ENCODE results near the gene EXOC3L4. TPM values are rescaled to one million over a fixed set of nuclear protein-coding genes. Genes with fewer than 3 reads are reported as not detected.
"Not testable (repeated sequence)": the region's sequence is repeated elsewhere in the genome, so short reads cannot be mapped to it uniquely, and the experiment has no call there.

Gene EXOC3L4
- total RNA-seq, 2 donors from 2014 or later, result 0.66 to 1.8 TPM

DNA sequence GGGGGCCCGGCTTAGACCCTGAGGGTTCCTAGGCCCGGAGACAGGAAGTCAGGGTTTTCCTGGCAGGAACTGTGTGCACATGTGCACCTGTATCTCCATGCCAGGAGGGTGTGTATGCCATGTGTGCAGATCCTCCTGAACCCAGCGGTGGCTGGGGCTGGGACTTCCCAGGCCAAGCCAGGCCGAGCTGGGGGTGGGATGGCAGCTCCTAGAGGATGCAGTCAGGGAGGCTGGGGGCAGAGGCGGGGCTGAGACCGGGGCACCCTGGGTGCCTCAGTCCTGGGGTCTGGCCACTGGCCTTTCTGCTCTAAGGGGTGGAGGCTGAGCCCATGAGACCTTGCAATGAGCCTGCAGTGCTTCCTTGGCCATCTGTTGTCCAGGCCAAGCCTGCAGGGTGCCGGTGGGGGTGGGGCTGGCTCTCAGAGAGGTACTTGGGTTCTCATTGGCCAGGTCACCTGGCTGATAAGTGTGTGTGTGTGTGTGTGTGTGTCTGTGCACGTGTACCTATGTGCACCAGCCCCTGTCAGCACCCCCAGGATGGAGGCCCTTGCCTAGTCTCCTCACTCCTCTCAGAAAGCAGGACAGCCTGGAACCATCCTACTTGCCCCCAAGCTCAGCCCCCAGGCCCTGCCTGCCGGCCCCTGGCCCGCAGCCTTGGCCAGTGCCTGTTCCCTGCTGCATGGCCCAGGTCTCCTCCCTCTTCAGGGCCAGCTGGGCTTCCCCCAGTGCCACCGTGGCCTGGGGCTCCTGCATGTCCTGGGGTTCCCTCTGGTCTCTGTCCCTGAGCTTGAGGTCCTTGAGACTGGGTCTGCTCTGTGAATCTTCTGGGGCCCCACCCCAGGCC lies 18.1 kb downstream of the EXOC3L4 start:
- Histone ChIP-seq H3K9me3 (no peaks in the 10 kb centered on the region), H3K4me3 (no peak overlapping the region), H3K27me3 (no peaks in the 10 kb centered on the region), H3K36me3 (replicated peaks in 1 of 2; ENCODE audit: insufficient read depth in 1 of 2, low read depth in 2 of 2) (no peaks in the 10 kb centered on the region), H3K27ac (peak overlapping the region in 3 of 4 donors; percentile 61 to 82 (median 72)), H3K4me1 (peaks cover 43% of the 10 kb centered on the region)
- ATAC-seq (no peak), DNase-seq (no peak)
- intact Hi-C loops (cut with DNase I), result loop anchor here (5.0 kb wide), 1 partner anchor 65 kb away; no protein-coding TSS in a partner anchor
- TF ChIP-seq, protein P1, sequence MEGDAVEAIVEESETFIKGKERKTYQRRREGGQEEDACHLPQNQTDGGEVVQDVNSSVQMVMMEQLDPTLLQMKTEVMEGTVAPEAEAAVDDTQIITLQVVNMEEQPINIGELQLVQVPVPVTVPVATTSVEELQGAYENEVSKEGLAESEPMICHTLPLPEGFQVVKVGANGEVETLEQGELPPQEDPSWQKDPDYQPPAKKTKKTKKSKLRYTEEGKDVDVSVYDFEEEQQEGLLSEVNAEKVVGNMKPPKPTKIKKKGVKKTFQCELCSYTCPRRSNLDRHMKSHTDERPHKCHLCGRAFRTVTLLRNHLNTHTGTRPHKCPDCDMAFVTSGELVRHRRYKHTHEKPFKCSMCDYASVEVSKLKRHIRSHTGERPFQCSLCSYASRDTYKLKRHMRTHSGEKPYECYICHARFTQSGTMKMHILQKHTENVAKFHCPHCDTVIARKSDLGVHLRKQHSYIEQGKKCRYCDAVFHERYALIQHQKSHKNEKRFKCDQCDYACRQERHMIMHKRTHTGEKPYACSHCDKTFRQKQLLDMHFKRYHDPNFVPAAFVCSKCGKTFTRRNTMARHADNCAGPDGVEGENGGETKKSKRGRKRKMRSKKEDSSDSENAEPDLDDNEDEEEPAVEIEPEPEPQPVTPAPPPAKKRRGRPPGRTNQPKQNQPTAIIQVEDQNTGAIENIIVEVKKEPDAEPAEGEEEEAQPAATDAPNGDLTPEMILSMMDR (IDR thresholded peaks at IDR 0.05), result no peak
- TF ChIP-seq POLR2A (IDR thresholded peaks at IDR 0.05), result no peak
- 51 to 53% methylated on average over 7 to 10 of the region's 11 CpGs for WGBS, 2 donors

DNA sequence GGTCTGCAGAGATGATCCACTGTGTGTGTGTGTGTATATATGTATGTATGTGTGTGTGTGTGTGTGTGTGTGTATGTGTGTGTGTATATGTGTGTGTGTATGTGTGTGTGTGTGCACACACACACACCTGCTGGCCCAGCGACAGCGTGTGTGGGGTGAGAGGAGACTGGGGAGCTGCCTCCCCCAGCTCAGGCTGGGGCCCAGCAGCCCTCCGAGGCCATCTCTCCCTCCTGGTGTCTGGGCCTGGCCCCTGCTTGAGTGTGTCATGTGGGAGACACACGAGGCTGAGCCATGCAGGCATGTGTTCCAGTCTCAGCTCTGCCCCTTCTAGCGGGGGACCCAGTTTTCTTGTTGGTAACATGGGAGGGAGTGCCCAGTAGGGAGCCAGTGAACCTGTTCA lies 18.8 kb downstream of the EXOC3L4 start:
- Histone ChIP-seq H3K9me3 (no peaks in the 10 kb centered on the region), H3K27me3 (no peaks in the 10 kb centered on the region), H3K27ac (no peak overlapping the region), H3K36me3 (replicated peaks in 1 of 2; ENCODE audit: insufficient read depth in 1 of 2, low read depth in 2 of 2) (no peaks in the 10 kb centered on the region), H3K4me3 (no peak overlapping the region), H3K4me1 (peaks cover 42% of the 10 kb centered on the region)
- ATAC-seq, result no peak
- WGBS, 2 donors, result 75 to 100% methylated on average over 2 to 5 of the region's 5 CpGs
- DNase-seq, result no peak
- no peak for TF ChIP-seq POLR2A (IDR thresholded peaks at IDR 0.05)
- TF ChIP-seq, protein P1 (IDR thresholded peaks at IDR 0.05), result no peak
- intact Hi-C loops (cut with DNase I), result loop anchor here (5.0 kb wide), 1 partner anchor 64 kb away; no protein-coding TSS in a partner anchor

DNA sequence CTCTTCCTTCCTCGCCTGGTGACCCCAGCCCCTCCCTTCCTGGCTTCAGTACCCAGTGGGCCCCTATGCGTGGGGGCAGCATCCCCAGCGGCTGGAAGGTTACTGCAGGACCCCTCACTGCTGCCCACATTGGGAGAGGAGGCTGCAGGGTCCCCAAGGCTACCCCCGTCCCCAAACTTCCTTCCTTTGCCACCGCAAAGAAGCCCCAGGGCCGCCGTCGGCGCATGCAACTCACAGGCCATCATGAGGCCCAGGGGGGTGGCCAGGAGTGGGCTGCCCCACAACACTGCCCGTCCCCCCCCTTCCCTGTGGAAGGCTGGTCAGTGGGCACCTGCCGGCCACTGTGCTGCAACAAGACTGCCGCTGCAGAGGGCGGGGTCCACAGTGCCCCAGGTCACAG lies 19.2 kb downstream of the EXOC3L4 start:
- DNase-seq (no peak), ATAC-seq (no peak)
- Histone ChIP-seq H3K4me3 (no peak overlapping the region), H3K36me3 (replicated peaks in 1 of 2; ENCODE audit: insufficient read depth in 1 of 2, low read depth in 2 of 2) (no peaks in the 10 kb centered on the region), H3K4me1 (peaks cover 40% of the 10 kb centered on the region), H3K27ac (no peak overlapping the region), H3K9me3 (no peaks in the 10 kb centered on the region), H3K27me3 (no peaks in the 10 kb centered on the region)
- intact Hi-C loops (cut with DNase I), result loop anchor here (5.0 kb wide), 1 partner anchor 64 kb away; no protein-coding TSS in a partner anchor
- 81% methylated on average over 12 of the region's 13 CpGs; no CpG with 5 or more reads in 1 of the 2 donors for WGBS, 2 donors
- TF ChIP-seq, protein P1 (IDR thresholded peaks at IDR 0.05), result no peak
- no peak for TF ChIP-seq POLR2A (IDR thresholded peaks at IDR 0.05)

DNA sequence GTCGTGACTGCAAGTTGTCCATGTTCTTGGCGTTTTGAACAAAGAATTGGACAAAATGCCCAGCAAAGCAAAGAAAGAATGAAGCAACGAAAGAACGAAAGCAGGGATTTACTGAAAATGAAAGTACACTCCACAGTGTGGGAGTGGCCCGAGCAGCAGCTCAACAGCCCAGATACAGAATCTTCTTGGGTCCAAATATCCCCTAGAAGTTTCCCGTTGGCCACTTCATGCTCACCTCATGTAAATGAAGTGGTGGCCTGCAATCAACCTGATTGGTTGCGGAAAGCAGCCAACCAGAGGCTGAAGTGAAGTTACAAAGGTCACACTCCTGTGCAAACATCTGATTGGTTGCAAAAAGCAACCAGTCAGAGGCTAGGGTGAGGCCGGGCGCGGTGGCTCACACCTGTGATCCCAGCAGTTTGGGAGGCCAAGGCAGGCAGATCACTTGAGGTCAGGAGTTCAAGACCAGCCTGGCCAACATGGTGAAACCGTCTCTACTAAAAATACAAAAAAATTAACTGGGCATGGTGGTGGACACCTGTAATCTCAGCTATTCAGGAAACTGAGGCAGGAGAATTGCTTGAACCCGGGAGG lies 20.7 kb downstream of the EXOC3L4 start:
- H3K36me3 ChIP-seq (replicated peaks in 1 of 2; ENCODE audit: insufficient read depth in 1 of 2, low read depth in 2 of 2); H3K4me3 ChIP-seq; H3K9me3 ChIP-seq; H3K27me3 ChIP-seq; DNase-seq; intact Hi-C loops (cut with DNase I); ATAC-seq: not testable (repeated sequence)
- H3K27ac ChIP-seq, result peak overlapping the region in 1 of 4 donors; percentile 44
- 72 to 81% methylated on average over 12 of the region's 12 CpGs for WGBS, 2 donors
- H3K4me1 ChIP-seq, result peaks cover 33% of the 10 kb centered on the region

DNA sequence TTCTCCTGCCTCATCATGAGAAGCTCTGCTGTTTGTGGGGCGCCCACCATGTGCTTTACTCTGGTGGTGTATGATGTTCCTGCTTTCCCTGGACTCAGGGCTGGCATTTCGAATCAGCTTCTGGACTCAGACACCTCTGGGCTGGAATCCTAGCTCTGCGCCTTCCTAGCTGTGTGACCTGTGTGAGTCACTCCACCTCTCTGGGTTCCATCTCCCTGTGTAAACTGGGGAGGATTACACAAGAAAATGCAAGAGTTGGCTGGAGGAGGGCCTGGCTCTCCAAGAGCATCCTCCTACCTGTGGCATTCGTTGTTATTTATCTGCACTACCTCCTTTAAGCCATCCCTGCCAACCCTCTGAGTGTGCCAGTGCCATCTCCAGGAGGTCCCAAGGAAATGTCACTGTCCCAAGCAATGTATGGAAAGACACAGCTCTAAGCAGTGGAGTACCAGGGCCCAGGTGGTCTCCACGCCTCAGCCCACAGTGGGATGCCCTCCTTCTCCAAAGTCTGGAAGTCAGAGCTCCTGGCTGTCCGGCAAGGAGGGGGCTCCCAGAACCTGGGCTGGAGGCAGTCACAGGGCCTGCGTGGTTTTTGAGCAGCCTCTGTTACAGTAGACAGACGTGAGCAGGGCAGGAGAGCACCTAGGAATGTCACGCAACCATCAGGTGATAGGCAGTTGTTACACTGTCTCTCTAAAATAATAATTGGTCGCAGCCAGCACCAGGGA lies 21.5 kb downstream of the EXOC3L4 start:
- no peak overlapping the region for H3K27ac ChIP-seq
- no peak for TF ChIP-seq POLR2A (IDR thresholded peaks at IDR 0.05)
- TF ChIP-seq, protein P1 (IDR thresholded peaks at IDR 0.05), result no peak
- intact Hi-C loops (cut with DNase I), result no loop called here
- 82 to 87% methylated on average over 10 of the region's 10 CpGs for WGBS, 2 donors
- no peaks in the 10 kb centered on the region for H3K27me3 ChIP-seq
- ATAC-seq (no peak), DNase-seq (no peak)
- H3K36me3 ChIP-seq (replicated peaks in 1 of 2; ENCODE audit: insufficient read depth in 1 of 2, low read depth in 2 of 2), result no peaks in the 10 kb centered on the region
- H3K4me1 ChIP-seq, result peaks cover 31% of the 10 kb centered on the region
- H3K4me3 ChIP-seq, result no peak overlapping the region
- H3K9me3 ChIP-seq, result no peaks in the 10 kb centered on the region

All from body of pancreas (tissue), 4 donors.